ENCODE data around the gene AP1M2.
"Not testable (repeated sequence)": the region's sequence is repeated elsewhere in the genome, so short reads cannot be mapped to it uniquely, and the experiment has no call there.

The AP1M2 gene

GRCh38 chr19:10538204-10538983 lies 48.7 kb downstream of the AP1M2 start:
- no peak for DNase-seq (ENCODE audit: low spot score)

DNA sequence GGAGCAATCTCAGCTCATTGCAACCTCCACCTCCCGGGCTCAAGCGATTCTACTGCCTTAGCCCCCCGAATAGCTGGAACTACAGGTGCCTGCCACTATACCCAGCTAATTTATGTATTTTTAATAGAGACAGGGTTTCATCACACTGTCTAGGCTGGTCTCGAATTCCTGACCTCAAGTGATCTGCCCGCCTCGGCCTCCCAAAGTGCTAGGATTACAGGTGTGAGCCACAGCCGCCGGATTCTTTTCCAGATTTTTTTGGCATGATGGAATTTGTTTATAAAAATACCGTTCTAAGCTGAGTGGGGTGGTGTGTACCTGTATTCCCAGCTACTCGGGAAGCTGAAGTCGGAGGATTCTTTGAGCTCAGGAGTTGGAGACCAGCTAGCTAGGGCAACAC lies 49.4 kb downstream of the AP1M2 start:
- DNase-seq (ENCODE audit: low spot score) = no peak

DNA sequence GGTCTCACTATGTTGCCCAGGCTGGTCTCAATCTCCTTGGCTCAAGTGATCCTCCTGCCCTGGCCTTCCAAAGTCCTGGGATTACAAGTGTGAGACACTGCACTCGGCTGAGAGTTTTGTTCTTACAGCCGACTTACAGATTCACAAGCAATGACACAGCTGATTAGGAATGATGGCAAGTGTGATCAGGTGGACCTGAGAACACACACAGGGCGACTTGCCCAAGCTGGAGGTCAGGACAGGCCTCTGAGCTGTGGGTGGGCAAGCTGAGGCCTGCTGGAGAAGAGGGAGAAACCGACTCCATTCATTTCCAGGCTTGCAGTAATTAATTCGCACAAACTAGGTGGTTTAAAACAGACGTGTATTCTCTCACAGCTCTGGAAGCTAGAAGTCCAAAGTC lies 51.5 kb downstream of the AP1M2 start:
- no peak for DNase-seq (ENCODE audit: low spot score)

- no peak for DNase-seq (ENCODE audit: low spot score)
Observed at GRCh38 chr19:10533646-10534386, 53.3 kb downstream of the AP1M2 start.

DNA sequence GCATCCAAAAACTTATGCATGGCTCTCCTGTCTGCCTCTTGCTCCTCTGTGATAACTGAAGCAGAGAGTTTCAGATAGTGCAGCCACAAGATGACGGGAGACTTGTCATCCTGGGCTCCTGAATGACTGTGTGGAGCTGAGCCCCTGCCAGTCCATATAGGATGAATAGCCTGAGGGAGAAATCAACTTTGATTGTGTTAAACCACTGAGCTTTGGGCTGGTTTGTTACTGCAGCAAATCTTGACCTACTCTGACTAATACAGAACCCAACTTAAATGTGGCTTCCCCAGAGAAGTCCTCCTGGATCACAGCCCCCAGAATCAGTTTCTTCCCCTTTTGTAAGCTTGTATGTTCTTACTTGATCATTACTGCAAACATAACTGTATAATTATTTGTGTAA lies 54.7 kb downstream of the AP1M2 start:
- DNase-seq (ENCODE audit: low spot score) = no peak

GRCh38 chr19:10526887-10527286 lies 60.2 kb downstream of the AP1M2 start:
- DNase-seq (ENCODE audit: low spot score) = not testable (repeated sequence)

GRCh38 chr19:10525636-10526035 lies 61.5 kb downstream of the AP1M2 start:
- DNase-seq (ENCODE audit: low spot score) = no peak

GRCh38 chr19:10523135-10523636 lies 63.9 kb downstream of the AP1M2 start:
- DNase-seq (ENCODE audit: low spot score) = no peak

Data from activated CD4-positive, alpha-beta T cell treated with anti-CD3 and anti-CD28 coated beads, Interleukin-2, Interleukin-4, amounts not matched to agents 100 ng/mL and 50 ng/mL, durations not matched to agents 16 hours and 8 hours (primary cell).